IPS-18c (cell line): ENCODE measurements around the gene OSBPL2.

Experiments used
- H3K4me3 ChIP-seq: 2 replicates; pipeline ENCODE4 v1.7.0; 2013; ENCODE audit warnings: low read depth, mild to moderate bottlenecking, low read length, moderate library complexity; ENCODE audit not compliant: insufficient read depth
- H3K9me3 ChIP-seq: one replicate; pipeline ENCODE4 v1.6.1; 2013; ENCODE audit warnings: mild to moderate bottlenecking, low read length, moderate library complexity; ENCODE audit not compliant: control insufficient read depth, insufficient read depth

Gene OSBPL2

DNA sequence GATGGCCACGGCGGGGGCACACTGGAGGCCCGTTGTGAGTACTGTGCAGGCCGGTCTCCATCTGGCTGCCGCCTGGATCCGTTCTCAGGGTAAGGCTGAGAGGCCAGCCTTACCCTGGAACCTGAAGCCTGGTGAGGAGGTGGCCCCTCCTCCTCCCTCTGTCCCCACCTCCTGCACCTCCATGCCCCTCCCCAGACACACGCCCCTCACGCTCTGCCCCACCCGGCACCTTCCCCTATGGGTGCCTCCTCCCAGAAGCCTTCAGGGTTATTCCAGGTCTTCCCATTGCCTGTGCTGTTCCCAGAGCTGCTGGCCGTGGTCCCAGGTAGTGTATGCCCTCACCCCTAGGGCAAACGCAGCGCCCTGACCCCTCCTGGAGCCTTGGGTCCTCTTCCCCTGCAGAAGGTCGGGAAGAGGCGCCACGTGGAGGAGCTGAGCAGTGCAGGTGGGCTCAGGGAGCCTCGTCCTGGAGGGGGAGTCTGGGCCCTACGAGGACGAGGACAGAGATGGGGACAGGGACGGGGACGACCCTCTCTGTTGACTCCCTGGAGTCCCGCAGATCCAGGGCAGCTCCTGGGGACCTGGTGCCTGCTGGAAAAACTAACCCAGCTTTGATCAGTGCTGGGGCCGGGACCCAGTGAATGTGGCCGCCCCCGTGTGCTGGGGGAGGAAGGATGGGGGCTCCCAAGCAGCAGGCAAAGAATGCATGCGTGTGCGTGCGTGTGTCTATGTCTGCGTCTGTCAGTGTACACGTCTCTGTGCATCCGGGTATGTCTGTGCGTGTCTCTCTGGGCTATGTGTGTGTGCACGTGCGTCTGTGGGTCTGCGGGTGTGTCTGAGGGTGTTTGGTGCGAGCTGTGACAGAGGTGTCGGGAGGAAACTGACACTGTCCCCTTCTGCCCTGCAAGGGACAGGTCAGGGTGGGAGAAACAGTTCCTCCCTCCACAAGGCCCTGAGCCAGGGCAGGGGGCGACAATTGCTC is 10.1 kb upstream of the OSBPL2 start:
- no peak overlapping the region for H3K4me3 ChIP-seq
- H3K9me3 ChIP-seq = no peaks in the 10 kb centered on the region

- Histone ChIP-seq H3K4me3 (no peak overlapping the region), H3K9me3 (no peaks in the 10 kb centered on the region)
Measured at GRCh38 chr20:62228982-62229545, 9.3 kb upstream of the OSBPL2 start.

DNA sequence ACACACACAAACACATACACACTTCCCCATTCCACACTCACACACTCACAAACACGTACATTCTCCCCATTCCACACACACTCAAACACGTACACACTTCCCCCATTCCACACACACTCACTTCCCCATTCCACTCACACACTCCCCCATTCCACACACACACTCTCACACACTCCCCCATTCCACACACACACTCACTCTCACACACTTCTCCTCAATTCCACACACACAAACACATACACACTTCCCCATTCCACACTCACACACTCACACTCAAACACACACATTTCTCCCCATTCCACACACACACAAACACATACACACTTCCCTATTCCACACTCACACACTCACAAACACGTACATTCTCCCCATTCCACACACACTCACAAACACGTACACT is 8.7 kb upstream of the OSBPL2 start:
- H3K9me3 ChIP-seq = no peaks in the 10 kb centered on the region
- H3K4me3 ChIP-seq = no peak overlapping the region

- no peaks in the 10 kb centered on the region for H3K9me3 ChIP-seq
- no peak overlapping the region for H3K4me3 ChIP-seq
Measured at GRCh38 chr20:62230276-62230675, 8.0 kb upstream of the OSBPL2 start.

DNA sequence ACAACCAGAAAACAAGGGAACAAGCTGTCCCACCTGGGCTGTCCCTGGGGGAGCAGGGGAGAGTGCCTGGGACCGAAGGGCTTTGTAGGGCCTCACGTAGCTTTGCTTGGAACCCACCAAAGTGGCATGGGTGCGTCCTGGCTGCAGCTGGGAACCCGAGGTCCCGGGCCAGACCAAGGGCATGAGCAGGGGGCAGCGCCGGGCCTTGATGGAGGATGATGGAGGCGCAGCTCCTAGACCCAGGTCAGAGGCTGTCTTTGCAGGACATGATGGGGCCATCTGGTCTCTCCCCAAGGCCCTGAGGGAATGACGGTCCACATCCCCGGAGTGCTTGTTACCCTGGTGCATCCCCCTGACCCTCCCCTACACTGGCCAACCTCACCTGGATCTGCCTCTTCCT is 7.6 kb upstream of the OSBPL2 start:
- Histone ChIP-seq H3K9me3 (no peaks in the 10 kb centered on the region), H3K4me3 (no peak overlapping the region)

DNA sequence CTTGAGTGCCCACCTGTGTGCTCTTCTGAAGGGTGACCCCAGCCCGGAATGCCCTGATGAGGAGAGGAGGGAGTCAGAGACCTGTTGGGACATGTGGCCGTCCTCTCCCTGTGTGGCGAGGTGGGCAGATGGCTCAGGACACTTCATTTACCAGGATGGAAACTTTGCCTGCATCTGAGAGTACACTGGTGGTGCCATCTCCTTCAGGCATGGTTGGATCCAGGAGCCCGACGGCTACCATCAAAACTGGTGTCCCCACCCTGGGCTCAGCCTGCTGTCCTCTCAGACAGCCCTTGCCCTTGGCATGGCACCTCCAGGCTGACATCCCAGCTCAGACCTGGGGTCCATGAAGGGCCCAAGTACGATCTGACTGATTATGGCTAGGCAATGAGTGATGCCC is 7.0 kb upstream of the OSBPL2 start:
- Histone ChIP-seq H3K4me3 (no peak overlapping the region), H3K9me3 (no peaks in the 10 kb centered on the region)

DNA sequence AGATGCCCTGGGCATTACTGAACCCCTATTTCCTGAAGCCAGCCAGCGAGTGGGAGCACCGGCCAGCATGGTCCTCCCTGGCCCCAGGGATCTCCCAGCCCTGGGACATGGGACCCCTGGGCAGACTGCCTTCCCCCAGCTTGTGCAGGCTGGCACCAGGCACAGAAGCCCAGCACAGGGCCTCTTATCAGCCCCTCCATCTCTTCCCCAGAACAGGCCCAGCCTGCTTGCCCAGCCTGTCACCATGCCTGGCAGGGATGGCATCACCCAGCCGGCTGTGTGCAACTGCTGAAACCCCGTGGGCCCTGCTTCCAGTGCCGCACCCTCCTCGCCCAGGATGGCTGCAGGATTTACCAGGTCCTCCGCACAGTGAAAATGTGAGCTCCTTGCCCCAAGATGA is 6.1 kb upstream of the OSBPL2 start:
- Histone ChIP-seq H3K4me3 (no peak overlapping the region), H3K9me3 (no peaks in the 10 kb centered on the region)

DNA sequence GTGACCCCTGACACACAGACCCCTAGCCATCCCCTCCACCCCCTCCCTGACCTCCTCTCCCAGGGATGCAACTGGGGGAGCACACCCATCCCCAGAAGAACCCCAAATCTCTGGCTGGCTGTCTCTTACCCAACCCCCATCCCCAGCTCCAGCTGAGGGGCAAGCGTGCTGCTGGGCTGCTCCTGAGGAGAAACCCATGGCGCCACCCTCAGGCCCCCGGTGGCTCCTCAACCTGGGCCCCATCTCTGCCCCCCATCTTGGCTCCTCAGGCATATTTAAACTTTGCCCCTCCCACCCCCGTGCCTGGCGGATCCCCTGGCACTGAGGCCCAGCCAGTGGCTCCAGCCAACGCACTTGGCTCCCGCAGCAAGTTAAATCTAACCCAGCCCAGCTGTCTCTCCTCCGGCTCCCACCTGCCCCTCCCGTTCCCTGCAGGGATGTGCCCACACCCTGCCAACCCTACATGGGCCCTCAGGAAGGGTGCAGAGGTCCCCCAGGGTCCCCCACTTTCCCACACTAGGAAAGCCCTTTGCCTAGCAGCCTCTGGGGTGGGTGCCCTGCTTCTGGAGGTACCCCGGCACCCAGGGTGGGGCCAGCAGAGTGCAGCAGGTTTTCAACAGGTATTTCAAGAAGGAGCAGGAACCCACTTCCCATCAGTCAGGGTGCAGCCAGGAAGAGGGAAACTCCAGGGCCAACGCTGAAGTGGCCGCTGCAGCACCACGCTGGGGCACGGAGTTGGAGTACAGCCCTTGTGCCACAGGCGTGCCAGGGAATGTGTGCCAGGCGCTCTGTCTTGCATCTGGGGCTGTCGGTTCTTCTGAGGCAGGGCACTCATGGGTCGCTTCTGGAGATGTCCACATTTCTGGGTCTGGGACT is 5.3 kb upstream of the OSBPL2 start:
- Histone ChIP-seq H3K4me3 (no peak overlapping the region), H3K9me3 (no peaks in the 10 kb centered on the region)

- no peaks in the 10 kb centered on the region for H3K9me3 ChIP-seq
Measured at GRCh38 chr20:62233684-62234083, 4.6 kb upstream of the OSBPL2 start.

DNA sequence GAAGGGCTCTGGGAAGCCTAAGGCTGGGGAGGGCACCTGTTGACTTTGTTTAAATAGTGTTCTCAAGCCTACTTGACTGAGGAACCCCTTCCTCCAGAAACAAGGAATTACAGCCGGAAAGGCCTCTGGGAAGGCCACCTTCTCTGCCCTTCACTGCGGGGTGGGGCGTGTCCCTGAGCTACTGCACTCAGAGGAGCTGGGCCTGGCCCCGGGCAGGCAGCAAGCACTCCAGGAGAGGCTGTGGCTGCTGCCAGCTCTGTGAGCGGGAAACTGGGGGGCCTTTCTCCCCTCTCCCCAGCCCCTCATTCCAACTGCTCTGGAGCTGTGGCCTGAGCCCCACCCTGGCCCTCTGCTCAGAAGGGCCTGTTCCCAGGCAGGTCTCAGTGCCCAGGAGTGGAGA is 4.0 kb upstream of the OSBPL2 start:
- no peaks in the 10 kb centered on the region for H3K9me3 ChIP-seq
- no peak overlapping the region for H3K4me3 ChIP-seq

More at GRCh38 chr20:62233684-62234083, 4.6 kb upstream of the OSBPL2 start:
- H3K4me3 ChIP-seq = no peak overlapping the region

GRCh38 chr20:62235001-62235776 is 3.1 kb upstream of the OSBPL2 start:
- no peaks in the 10 kb centered on the region for H3K9me3 ChIP-seq
- H3K4me3 ChIP-seq = no peak overlapping the region

- Histone ChIP-seq H3K4me3 (no peak overlapping the region), H3K9me3 (no peaks in the 10 kb centered on the region)
Measured at GRCh38 chr20:62235777-62236157, 2.6 kb upstream of the OSBPL2 start.

GRCh38 chr20:62236200-62236599 is 2.1 kb upstream of the OSBPL2 start:
- H3K9me3 ChIP-seq = no peaks in the 10 kb centered on the region
- no peak overlapping the region; the same call in 1 of the 2 replicates for H3K4me3 ChIP-seq

DNA sequence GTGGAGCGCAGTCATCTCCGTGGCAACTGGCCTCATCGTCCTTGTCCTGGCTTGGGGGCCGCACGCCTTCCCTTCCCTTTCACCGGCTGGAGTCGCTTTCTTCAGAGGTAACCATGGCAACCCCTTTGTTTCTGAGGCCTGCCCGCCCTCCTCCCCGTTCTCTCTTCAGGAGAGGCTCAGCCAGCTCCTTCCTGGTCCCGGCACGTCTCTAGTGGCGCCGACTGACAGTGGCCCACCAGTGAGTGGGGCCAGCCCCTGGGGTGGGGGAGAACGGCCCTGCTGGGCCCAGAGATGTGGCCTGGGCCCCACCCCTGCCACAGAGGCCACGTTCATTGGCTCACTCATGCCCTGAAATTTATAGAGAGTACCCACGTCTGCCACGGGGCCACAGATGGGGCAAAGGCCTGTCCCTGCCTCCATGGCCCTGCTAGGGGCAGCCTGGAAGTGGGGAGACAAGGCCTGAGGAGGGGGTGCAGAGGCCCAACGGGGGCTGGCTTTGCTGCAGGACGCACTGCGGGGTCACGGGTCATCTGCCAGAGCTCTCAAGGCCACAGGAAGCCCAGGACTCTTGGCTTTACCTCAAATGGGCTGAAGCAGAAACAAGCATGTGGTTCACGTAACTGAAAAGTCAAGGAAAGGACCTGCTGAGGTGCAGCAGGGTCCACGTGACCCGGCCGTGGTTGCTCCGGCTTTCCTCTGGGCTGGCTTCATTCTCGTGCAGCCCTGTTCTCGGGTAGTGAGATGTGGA is 1.4 kb upstream of the OSBPL2 start:
- no peaks in the 10 kb centered on the region for H3K9me3 ChIP-seq
- H3K4me3 ChIP-seq = no peak overlapping the region; the same call in 1 of the 2 replicates

DNA sequence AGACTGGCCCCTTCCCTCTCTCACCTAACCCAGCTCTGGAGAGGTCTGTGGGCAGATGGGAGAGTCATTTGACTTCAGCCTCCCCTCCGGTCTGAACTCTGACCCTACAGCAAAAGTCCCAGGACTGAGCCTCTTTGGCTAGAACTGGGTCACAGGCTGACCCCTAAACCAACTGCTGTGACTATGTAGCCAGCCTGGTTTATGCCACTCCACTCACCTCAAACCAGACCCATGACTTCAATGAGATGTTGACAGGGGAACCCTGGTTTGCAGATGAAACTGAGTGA is 864 bp upstream of the OSBPL2 start:
- Histone ChIP-seq H3K9me3 (no peaks in the 10 kb centered on the region), H3K4me3 (no peak overlapping the region; the same call in 1 of the 2 replicates)

DNA sequence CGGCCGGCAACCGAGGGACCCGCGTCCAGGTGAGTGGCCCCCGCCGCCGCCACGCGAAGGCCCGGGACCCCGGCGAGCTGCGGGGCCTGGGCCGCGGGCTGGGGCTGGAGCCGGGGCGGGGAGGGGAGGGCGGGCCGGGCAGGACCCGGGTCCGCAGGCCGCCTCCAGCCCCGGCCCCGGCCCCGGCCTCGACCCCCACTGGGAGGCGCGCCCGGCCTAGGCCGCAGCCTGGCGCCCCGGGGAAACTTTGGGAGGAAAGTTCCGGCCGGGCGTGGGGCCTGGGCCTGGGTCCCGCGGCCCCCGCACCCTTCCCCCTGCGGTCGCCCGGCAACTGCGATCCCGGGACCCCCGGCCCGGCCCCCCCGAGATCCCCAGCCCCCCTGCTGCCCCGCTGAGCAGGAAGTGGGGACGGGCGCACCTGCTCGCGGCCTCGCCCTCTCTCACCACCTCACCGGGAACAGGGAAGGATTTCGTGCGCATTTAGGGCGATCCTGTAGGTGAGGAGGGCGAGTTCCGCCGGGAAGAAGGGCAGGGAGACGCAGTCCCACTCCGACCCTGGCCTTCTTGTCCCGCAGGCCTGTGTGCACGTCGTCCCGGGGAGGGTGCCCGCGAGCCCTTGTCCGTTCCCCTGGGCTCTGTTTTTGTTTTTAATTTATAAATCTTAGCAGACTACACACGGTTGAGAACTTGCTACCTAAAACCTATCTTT is 402 bp downstream of the OSBPL2 start:
- H3K9me3 ChIP-seq = no peaks in the 10 kb centered on the region
- H3K4me3 ChIP-seq = peak overlapping the region; percentile 68
